H9 (cell line): ENCODE data around the gene HS1BP3. TPM values are rescaled to one million over a fixed set of nuclear protein-coding genes. Genes with fewer than 3 reads are reported as not detected.

Experiments used
- DNase-seq: peaks from one replicate; pipeline ENCODE4 v3.0.0-alpha.2; 2017
- H2AFZ ChIP-seq: one replicate; pipeline ENCODE4 v1.6.1; 2013; ENCODE audit warnings: mild to moderate bottlenecking, low read length, control low read depth, moderate library complexity
- H2AK5ac ChIP-seq: 2 replicates; pipeline ENCODE4 v1.6.1; 2013; ENCODE audit warnings: low read length, control low read depth, mixed read lengths; ENCODE audit not compliant: insufficient read length
- H2BK120ac ChIP-seq: one replicate; pipeline ENCODE4 v1.6.1; 2013; ENCODE audit warnings: low read depth, mild to moderate bottlenecking, low read length, control low read depth, inconsistent platforms; ENCODE audit not compliant: poor library complexity, severe bottlenecking
- H2BK12ac ChIP-seq: 2 replicates; pipeline ENCODE4 v1.6.1; 2013; ENCODE audit warnings: low read length, control low read depth, mixed read lengths, low read depth; ENCODE audit not compliant: insufficient read length
- H2BK15ac ChIP-seq: 2 replicates; pipeline ENCODE4 v1.6.1; 2013; ENCODE audit warnings: low read depth, low read length, control low read depth
- H2BK20ac ChIP-seq: one replicate; pipeline ENCODE4 v1.6.1; 2013; ENCODE audit warnings: low read depth, mild to moderate bottlenecking, low read length, control low read depth, inconsistent platforms; ENCODE audit not compliant: poor library complexity, severe bottlenecking
- H2BK5ac ChIP-seq: 2 replicates; pipeline ENCODE4 v1.6.1; 2013; ENCODE audit warnings: low read length, control low read depth, mixed read lengths; ENCODE audit not compliant: insufficient read length
- H3K14ac ChIP-seq: 2 replicates; pipeline ENCODE4 v1.6.1; 2013; ENCODE audit warnings: low read length, control low read depth; ENCODE audit not compliant: insufficient read depth
- H3K18ac ChIP-seq: 2 replicates; pipeline ENCODE4 v1.6.1; 2013; ENCODE audit warnings: low read depth, mild to moderate bottlenecking, mixed read lengths, low read length, control low read depth; ENCODE audit not compliant: insufficient read length
- H3K23ac ChIP-seq: 2 replicates; pipeline ENCODE4 v1.6.1; 2013; ENCODE audit warnings: low read length, control low read depth, mixed read lengths, low read depth; ENCODE audit not compliant: insufficient read length
- H3K23me2 ChIP-seq: 2 replicates; pipeline ENCODE4 v1.6.1; 2013; ENCODE audit warnings: low read depth, mild to moderate bottlenecking, mixed read lengths, low read length, control low read depth; ENCODE audit not compliant: insufficient read length, poor library complexity, severe bottlenecking
- H3K27ac ChIP-seq: 2 replicates; pipeline ENCODE4 v1.5.1; 2013; ENCODE audit warnings: low read length, control low read depth, mixed read lengths, low read depth; ENCODE audit not compliant: insufficient read length
- H3K27me3 ChIP-seq: 2 replicates; pipeline ENCODE4 v1.6.1; 2013; ENCODE audit warnings: low read length, control low read depth, inconsistent platforms; ENCODE audit not compliant: insufficient read depth
- H3K4ac ChIP-seq: 2 replicates; pipeline ENCODE4 v1.6.1; 2013; ENCODE audit warnings: low read depth, mild to moderate bottlenecking, control low read depth, inconsistent platforms, low read length, moderate library complexity
- H3K4me1 ChIP-seq: 2 replicates; pipeline ENCODE4 v1.6.1; 2013; ENCODE audit warnings: low read length, control low read depth, inconsistent platforms; ENCODE audit not compliant: insufficient read depth
- H3K4me2 ChIP-seq: 2 replicates; pipeline ENCODE4 v1.6.1; 2013; ENCODE audit warnings: low read length, control low read depth, mixed read lengths; ENCODE audit not compliant: insufficient read length, insufficient read depth
- H3K56ac ChIP-seq: 2 replicates; pipeline ENCODE4 v1.6.1; 2013; ENCODE audit warnings: low read depth, mild to moderate bottlenecking, mixed read lengths, low read length, control low read depth; ENCODE audit not compliant: insufficient read length
- H3K79me1 ChIP-seq: 2 replicates; pipeline ENCODE4 v1.6.1; 2013; ENCODE audit warnings: low read depth, mild to moderate bottlenecking, moderate library complexity, low read length, control low read depth, inconsistent platforms; ENCODE audit not compliant: insufficient read depth, poor library complexity, severe bottlenecking
- H3K79me2 ChIP-seq: 2 replicates; pipeline ENCODE4 v1.6.1; 2013; ENCODE audit warnings: low read length, control low read depth, inconsistent platforms; ENCODE audit not compliant: insufficient read depth
- H3K9ac ChIP-seq: 2 replicates; pipeline ENCODE4 v1.6.1; 2013; ENCODE audit warnings: low read length, control low read depth, mixed read lengths; ENCODE audit not compliant: insufficient read length; ENCODE audit errors: extremely low read depth
- H3K9me3 ChIP-seq: one replicate; pipeline ENCODE4 v1.6.1; 2013; ENCODE audit warnings: low read depth, low read length, inconsistent platforms; ENCODE audit not compliant: control insufficient read depth
- H3T11ph ChIP-seq: one replicate; pipeline ENCODE4 v1.6.1; 2013; ENCODE audit warnings: mild to moderate bottlenecking, low read length, control low read depth, inconsistent platforms
- H4K20me1 ChIP-seq: one replicate; pipeline ENCODE4 v1.6.1; 2013; ENCODE audit not compliant: control insufficient read depth, insufficient read length, insufficient read depth
- H4K5ac ChIP-seq: 2 replicates; pipeline ENCODE4 v1.6.1; 2013; ENCODE audit warnings: low read depth, mild to moderate bottlenecking, mixed read lengths, low read length, control low read depth; ENCODE audit not compliant: insufficient read length
- H4K8ac ChIP-seq: replicated peaks from 2 replicates; pipeline ENCODE4 v1.6.1; 2013; ENCODE audit warnings: low read length, control low read depth, mixed read lengths, low read depth; ENCODE audit not compliant: insufficient read length
- H4K91ac ChIP-seq: 2 replicates; pipeline ENCODE4 v1.6.1; 2013; ENCODE audit warnings: low read depth, mild to moderate bottlenecking, moderate library complexity, mixed read lengths, low read length, control low read depth; ENCODE audit not compliant: insufficient read length
- H3K27ac Mint-ChIP-seq, 3 experiments: 2 replicates in 2 of 3; 3 replicates in 1 of 3; pipeline ENCODE4 v1.8.0; 2020 to 2021; ENCODE audit warnings: mixed read lengths in 3 of 3, mild to moderate bottlenecking in 1 of 3, moderate library complexity in 1 of 3
- H3K27me3 Mint-ChIP-seq: 2 replicates; pipeline ENCODE4 v1.8.0; 2021; ENCODE audit warnings: low read depth, mild to moderate bottlenecking, moderate library complexity, mixed read lengths
- H3K36me3 Mint-ChIP-seq, 3 experiments: 2 replicates in 2 of 3; 3 replicates in 1 of 3; pipeline ENCODE4 v1.8.0; 2020 to 2021; ENCODE audit warnings: low read depth in 3 of 3, mixed read lengths in 3 of 3; ENCODE audit not compliant: insufficient read depth in 1 of 3
- H3K4me1 Mint-ChIP-seq, 2 experiments: 2 replicates each; pipeline ENCODE4 v1.8.0; 2020; ENCODE audit warnings: mixed read lengths in 2 of 2
- H3K4me3 Mint-ChIP-seq, 2 experiments: 2 replicates in 1 of 2; 3 replicates in 1 of 2; pipeline ENCODE4 v1.8.0; 2020 to 2021; ENCODE audit warnings: mild to moderate bottlenecking in 2 of 2, mixed read lengths in 2 of 2, moderate library complexity in 1 of 2
- H3K9me3 Mint-ChIP-seq, 2 experiments: 2 replicates in 1 of 2; 3 replicates in 1 of 2; pipeline ENCODE4 v1.8.0; 2020; ENCODE audit warnings: mild to moderate bottlenecking in 2 of 2, mixed read lengths in 2 of 2, moderate library complexity in 1 of 2
- CTCF ChIP-seq: fragments of 200-600 bp; sonication (generic); conservative IDR thresholded peaks from 3 replicates; pipeline ENCODE4 v1.8.0; 2021; ENCODE audit warnings: antibody characterized with exemption, mild to moderate bottlenecking
- WGBS: extraction: QIAGEN DNeasy Blood & Tissue Kit; methylation state at CpG from one replicate; pipeline ENCODE4 v1.1.7; 2013; ENCODE audit warnings: missing lambda C conversion rate, low lambda C conversion rate, mixed read lengths; ENCODE audit not compliant: insufficient read length; ENCODE audit errors: extremely low coverage; 5-methylcytosine and 5-hydroxymethylcytosine counted together
- total RNA-seq: library from RNA; stranded (reverse); gene quantifications from 2 replicates; pipeline ENCODE4 v1.2.1, GENCODE V29; 2021

HS1BP3 gene
- total RNA-seq, 1 experiment from 2014 or later = 11.1 TPM

GRCh38 chr2:20607446-20607845 lies 43.5 kb downstream of the HS1BP3 start:
- Histone ChIP-seq H3K4ac (no peak overlapping the region), H3K56ac (no peak overlapping the region), H3T11ph (no peak overlapping the region), H2BK12ac (no peak overlapping the region), H2BK120ac (no peak overlapping the region), H3K18ac (no peak overlapping the region), H3K27ac (no peak overlapping the region), H3K14ac (no peak overlapping the region), H2BK20ac (no peak overlapping the region), H4K5ac (no peak overlapping the region), H3K27me3 (no peaks in the 10 kb centered on the region), H3K23ac (no peak overlapping the region), H4K20me1 (no peaks in the 10 kb centered on the region), H3K9me3 (no peaks in the 10 kb centered on the region), H2AK5ac (no peak overlapping the region), H4K91ac (no peak overlapping the region), H4K8ac (no peak overlapping the region), H2BK5ac (no peak overlapping the region), H3K4me1 (no peaks in the 10 kb centered on the region), H3K4me2 (no peak overlapping the region), H2AFZ (no peak overlapping the region), H3K9ac (no peak overlapping the region), H3K79me2 (no peaks in the 10 kb centered on the region), H3K79me1 (no peaks in the 10 kb centered on the region), H3K23me2 (no peaks in the 10 kb centered on the region), H2BK15ac (no peak overlapping the region)
- no peak for TF ChIP-seq CTCF
- Mint-ChIP-seq H3K4me3 (no peak overlapping the region), H3K27ac (no peak overlapping the region), H3K4me1 (0 out of 4 replicates have a peak, but pooled peaks cover 3% of the 10 kb centered on the region in 2 experiments), H3K9me3 (peaks cover 2 to 8% of the 10 kb centered on the region in 2 experiments; a peak in 4 of 5 replicates), H3K27me3 (peaks cover 2% of the 10 kb centered on the region; the same call in 1 of the 2 replicates), H3K36me3 (peaks cover 0 to 11% (median 0%) of the 10 kb centered on the region in 3 experiments; a peak in 4 of 7 replicates)
- no CpG with 5 or more reads among the region's 2 CpGs for WGBS
- no peak for DNase-seq
